ENCODE measurements around the gene RP9. TPM values are rescaled to one million over a fixed set of nuclear protein-coding genes. Genes with fewer than 3 reads are reported as not detected.

RP9 gene
- polyA plus RNA-seq (ENCODE audit: insufficient read length in 4 of 4), result 10 to 100 TPM; 21.3 to 39.4 (median 29.9) TPM

- peak in 2 of 4 donors; percentile 64 to 65 for DNase-seq (ENCODE audit: low read depth in 4 of 4, low spot score in 3 of 4)
These were observed at the start of gene RP9 for GRCh38 chr7:33109005-33109757. TSS of gene RP9 (minus strand) at chr7:33109404. CDS start at chr7:33109372, 32 bp downstream.

GRCh38 chr7:33157781-33158180 lies 48.6 kb upstream of the RP9 start:
- DNase-seq (ENCODE audit: low read depth in 4 of 4, low spot score in 3 of 4), result no peak

- DNase-seq (ENCODE audit: low read depth in 4 of 4, low spot score in 3 of 4), result no peak
These were observed 48.1 kb upstream of the RP9 start for GRCh38 chr7:33157311-33157710.

GRCh38 chr7:33156441-33156840 lies 47.2 kb upstream of the RP9 start:
- DNase-seq (ENCODE audit: low read depth in 4 of 4, low spot score in 3 of 4), result no peak

- no peak for DNase-seq (ENCODE audit: low read depth in 4 of 4, low spot score in 3 of 4)
These were observed 46.6 kb upstream of the RP9 start for GRCh38 chr7:33155811-33156210.

GRCh38 chr7:33152087-33152486 lies 42.9 kb upstream of the RP9 start:
- DNase-seq (ENCODE audit: low read depth in 4 of 4, low spot score in 3 of 4), result no peak

GRCh38 chr7:33145156-33145555 lies 36.0 kb upstream of the RP9 start:
- DNase-seq (ENCODE audit: low read depth in 4 of 4, low spot score in 3 of 4), result no peak

- no peak for DNase-seq (ENCODE audit: low read depth in 4 of 4, low spot score in 3 of 4)
These were observed 35.0 kb upstream of the RP9 start for GRCh38 chr7:33143996-33144718.

- DNase-seq (ENCODE audit: low read depth in 4 of 4, low spot score in 3 of 4), result no peak
These were observed 33.4 kb upstream of the RP9 start for GRCh38 chr7:33142585-33142984.

GRCh38 chr7:33137103-33137502 lies 27.9 kb upstream of the RP9 start:
- no peak for DNase-seq (ENCODE audit: low read depth in 4 of 4, low spot score in 3 of 4)

- no peak for DNase-seq (ENCODE audit: low read depth in 4 of 4, low spot score in 3 of 4)
These were observed 21.0 kb upstream of the RP9 start for GRCh38 chr7:33130184-33130583.

- DNase-seq (ENCODE audit: low read depth in 4 of 4, low spot score in 3 of 4), result no peak
These were observed 20.6 kb upstream of the RP9 start for GRCh38 chr7:33129806-33130153.

- peak; percentile 85 to 88 (median 86) for DNase-seq (ENCODE audit: low read depth in 4 of 4, low spot score in 3 of 4)
These were observed 20.0 kb upstream of the RP9 start, which contains the start of gene BBS9 for GRCh38 chr7:33128990-33129805. TSS of gene BBS9 (plus strand) at chr7:33129564. CDS start at chr7:33146253, 16,689 bp downstream.

- no peak for DNase-seq (ENCODE audit: low read depth in 4 of 4, low spot score in 3 of 4)
These were observed 19.4 kb upstream of the RP9 start for GRCh38 chr7:33128631-33128989.

GRCh38 chr7:33127085-33127484 lies 17.9 kb upstream of the RP9 start:
- DNase-seq (ENCODE audit: low read depth in 4 of 4, low spot score in 3 of 4), result no peak

- DNase-seq (ENCODE audit: low read depth in 4 of 4, low spot score in 3 of 4), result no peak
These were observed 9.2 kb upstream of the RP9 start for GRCh38 chr7:33118383-33118782.

GRCh38 chr7:33114976-33115375 lies 5.8 kb upstream of the RP9 start:
- DNase-seq (ENCODE audit: low read depth in 4 of 4, low spot score in 3 of 4), result no peak

- no peak for DNase-seq (ENCODE audit: low read depth in 4 of 4, low spot score in 3 of 4)
These were observed 2.4 kb upstream of the RP9 start for GRCh38 chr7:33111614-33112013.

GRCh38 chr7:33109758-33110238 lies 594 bp upstream of the RP9 start:
- DNase-seq (ENCODE audit: low read depth in 4 of 4, low spot score in 3 of 4), result no peak

GRCh38 chr7:33108554-33109004 lies 625 bp downstream of the RP9 start:
- DNase-seq (ENCODE audit: low read depth in 4 of 4, low spot score in 3 of 4), result no peak
